ENCODE data around the gene PRKAG3. TPM values are rescaled to one million over a fixed set of nuclear protein-coding genes. Genes with fewer than 3 reads are reported as not detected.

Gene PRKAG3
- total and polyA plus RNA-seq, 2 experiments from 2014 or later = not detected

DNA sequence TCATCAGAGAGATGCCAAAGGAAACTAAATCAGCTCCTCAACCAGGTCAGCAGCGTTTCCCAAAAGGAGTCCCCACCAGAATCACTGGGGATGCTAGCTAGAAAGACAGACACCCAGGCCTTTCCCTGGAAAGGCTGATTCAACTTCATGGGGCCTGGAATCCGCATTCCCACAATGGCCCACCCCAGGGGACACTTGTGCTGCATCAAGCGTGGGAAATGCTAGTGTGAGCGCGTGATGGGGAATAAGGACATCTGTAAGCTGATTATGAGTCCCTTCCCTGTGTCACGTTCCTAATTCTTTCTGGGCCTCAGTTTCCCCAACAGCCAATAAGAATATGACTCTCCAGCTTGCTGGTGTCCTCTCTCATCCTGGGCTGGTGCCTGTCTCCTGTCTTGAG, 46.9 kb upstream of the PRKAG3 start:
- no peaks in the 10 kb centered on the region for H3K9me3 Mint-ChIP-seq
- H3K4me2 ChIP-seq = no peak overlapping the region
- H3K27ac ChIP-seq (ENCODE audit: low read depth) = no peak overlapping the region
- no peaks in the 10 kb centered on the region for H3F3A ChIP-seq (replicated peaks; ENCODE audit: low read depth)
- DNase-seq (ENCODE audit: low spot score) = no peak
- H3K27me3 ChIP-seq (ENCODE audit: insufficient read depth) = peaks cover 98% of the 10 kb centered on the region
- H3K9me2 ChIP-seq (ENCODE audit: insufficient read depth) = no peaks in the 10 kb centered on the region
- no peak for TF ChIP-seq ZNF462 (CRISPR knock-in tag; IDR thresholded peaks at IDR 0.05)
- no peak for TF ChIP-seq JUNB (IDR thresholded peaks at IDR 0.05; ENCODE audit: unreplicated experiment)
- TF ChIP-seq ZNF114 (CRISPR knock-in tag; IDR thresholded peaks at IDR 0.05) = no peak
- TF ChIP-seq EZH2 (IDR thresholded peaks at IDR 0.05; ENCODE audit: low read depth, unreplicated experiment) = peak; percentile 69
- TF ChIP-seq STAT1 (IDR thresholded peaks at IDR 0.05; ENCODE audit: unreplicated experiment) = no peak
- H2AFZ ChIP-seq = no peak overlapping the region
- H3K27me3 Mint-ChIP-seq (ENCODE audit: insufficient read depth, low read depth, poor library complexity) = peaks cover 96% of the 10 kb centered on the region
- H3K4me3 Mint-ChIP-seq = no peak overlapping the region
- no peak for ATAC-seq
- no peak overlapping the region for H3K27ac Mint-ChIP-seq
- H3K4me1 Mint-ChIP-seq = peaks cover 20% of the 10 kb centered on the region
- no peaks in the 10 kb centered on the region for H3K36me3 Mint-ChIP-seq (ENCODE audit: low read depth)
- H3K36me3 ChIP-seq (ENCODE audit: insufficient read depth) = no peaks in the 10 kb centered on the region
- no peaks in the 10 kb centered on the region for H3K79me2 ChIP-seq (replicated peaks; ENCODE audit: insufficient read depth)
- H3K4me1 ChIP-seq (ENCODE audit: insufficient read depth) = peaks cover 14% of the 10 kb centered on the region; the same call in 1 of the 2 replicates
- peaks cover 29% of the 10 kb centered on the region for H4K20me1 ChIP-seq (replicated peaks; ENCODE audit: insufficient read depth)
- H3K4me3 ChIP-seq = no peak overlapping the region

GRCh38 chr2:218877891-218878290, 46.3 kb upstream of the PRKAG3 start:
- Histone ChIP-seq H3K4me2 (no peak overlapping the region), H3K27me3 (ENCODE audit: insufficient read depth) (peaks cover 100% of the 10 kb centered on the region), H4K20me1 (replicated peaks; ENCODE audit: insufficient read depth) (peaks cover 29% of the 10 kb centered on the region), H2AFZ (no peak overlapping the region), H3F3A (replicated peaks; ENCODE audit: low read depth) (no peaks in the 10 kb centered on the region), H3K9me2 (ENCODE audit: insufficient read depth) (no peaks in the 10 kb centered on the region), H3K27ac (ENCODE audit: low read depth) (no peak overlapping the region), H3K79me2 (replicated peaks; ENCODE audit: insufficient read depth) (no peaks in the 10 kb centered on the region), H3K4me3 (no peak overlapping the region), H3K36me3 (ENCODE audit: insufficient read depth) (no peaks in the 10 kb centered on the region), H3K4me1 (ENCODE audit: insufficient read depth) (peaks cover 19% of the 10 kb centered on the region; the same call in 1 of the 2 replicates)
- Mint-ChIP-seq H3K4me1 (peaks cover 21% of the 10 kb centered on the region; the same call in 2 of the 3 replicates), H3K27me3 (ENCODE audit: insufficient read depth, low read depth, poor library complexity) (peaks cover 96% of the 10 kb centered on the region), H3K36me3 (ENCODE audit: low read depth) (no peaks in the 10 kb centered on the region; the same call in 2 of the 3 replicates), H3K9me3 (no peaks in the 10 kb centered on the region), H3K27ac (no peak overlapping the region), H3K4me3 (no peak overlapping the region)
- TF ChIP-seq JUNB (IDR thresholded peaks at IDR 0.05; ENCODE audit: unreplicated experiment) = no peak
- TF ChIP-seq, protein P1, sequence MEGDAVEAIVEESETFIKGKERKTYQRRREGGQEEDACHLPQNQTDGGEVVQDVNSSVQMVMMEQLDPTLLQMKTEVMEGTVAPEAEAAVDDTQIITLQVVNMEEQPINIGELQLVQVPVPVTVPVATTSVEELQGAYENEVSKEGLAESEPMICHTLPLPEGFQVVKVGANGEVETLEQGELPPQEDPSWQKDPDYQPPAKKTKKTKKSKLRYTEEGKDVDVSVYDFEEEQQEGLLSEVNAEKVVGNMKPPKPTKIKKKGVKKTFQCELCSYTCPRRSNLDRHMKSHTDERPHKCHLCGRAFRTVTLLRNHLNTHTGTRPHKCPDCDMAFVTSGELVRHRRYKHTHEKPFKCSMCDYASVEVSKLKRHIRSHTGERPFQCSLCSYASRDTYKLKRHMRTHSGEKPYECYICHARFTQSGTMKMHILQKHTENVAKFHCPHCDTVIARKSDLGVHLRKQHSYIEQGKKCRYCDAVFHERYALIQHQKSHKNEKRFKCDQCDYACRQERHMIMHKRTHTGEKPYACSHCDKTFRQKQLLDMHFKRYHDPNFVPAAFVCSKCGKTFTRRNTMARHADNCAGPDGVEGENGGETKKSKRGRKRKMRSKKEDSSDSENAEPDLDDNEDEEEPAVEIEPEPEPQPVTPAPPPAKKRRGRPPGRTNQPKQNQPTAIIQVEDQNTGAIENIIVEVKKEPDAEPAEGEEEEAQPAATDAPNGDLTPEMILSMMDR (conservative IDR thresholded peaks at IDR 0.05; ENCODE audit: low read depth in 2 of 2) = peak in 1 of 2 experiments; percentile 30; a peak in 2 of 4 replicates
- DNase-seq (ENCODE audit: low spot score) (no peak), ATAC-seq (no peak)
